GM10847 (cell line): Measurements from ENCODE around the gene PTRHD1.

Experiments
- POLR2A ChIP-seq: IDR thresholded peaks from 2 replicates; pipeline ENCODE4 v1.6.1; 2011; ENCODE audit not compliant: insufficient read length; ENCODE audit errors: extremely low read depth

The PTRHD1 gene

GRCh38 chr2:24754985-24755705 is 38.0 kb downstream of the PTRHD1 start:
- TF ChIP-seq POLR2A: no peak

- TF ChIP-seq POLR2A: no peak
Observed at GRCh38 chr2:24749069-24749691, 44.0 kb downstream of the PTRHD1 start.

- no peak for TF ChIP-seq POLR2A
Observed at GRCh38 chr2:24747299-24747698, 45.9 kb downstream of the PTRHD1 start.

GRCh38 chr2:24745825-24746224 is 47.4 kb downstream of the PTRHD1 start:
- no peak for TF ChIP-seq POLR2A

GRCh38 chr2:24744356-24744755 is 48.8 kb downstream of the PTRHD1 start:
- no peak for TF ChIP-seq POLR2A

GRCh38 chr2:24743924-24744323 is 49.3 kb downstream of the PTRHD1 start:
- no peak for TF ChIP-seq POLR2A

- no peak for TF ChIP-seq POLR2A
Observed at GRCh38 chr2:24742730-24743129, 50.5 kb downstream of the PTRHD1 start.

- no peak for TF ChIP-seq POLR2A
Observed at GRCh38 chr2:24740142-24740541, 53.0 kb downstream of the PTRHD1 start.
